Epithelial cell of esophagus (primary cell): Measurements from ENCODE around the gene KLK3.

Experiments
- DNase-seq: peaks from one replicate; pipeline ENCODE4 v3.0.0; 2010; ENCODE audit warnings: low read depth
- H3K4me3 ChIP-seq: 2 replicates; pipeline ENCODE4 v1.5.1; 2011; ENCODE audit warnings: mild to moderate bottlenecking, low read length, control low read depth
- CTCF ChIP-seq: IDR thresholded peaks from 2 replicates; pipeline ENCODE4 v1.5.1; 2011; ENCODE audit warnings: low read depth, mild to moderate bottlenecking, low read length, control low read depth, inconsistent platforms; ENCODE audit not compliant: insufficient read depth; ENCODE audit errors: missing control alignments

The KLK3 gene

GRCh38 chr19:50875795-50876422 is 21.2 kb downstream of the KLK3 start:
- no peak overlapping the region for H3K4me3 ChIP-seq
- TF ChIP-seq CTCF: no peak
- DNase-seq: no peak

- DNase-seq: no peak
- no peak overlapping the region for H3K4me3 ChIP-seq
- no peak for TF ChIP-seq CTCF
Observed at GRCh38 chr19:50876456-50876855, 21.7 kb downstream of the KLK3 start.

- DNase-seq: no peak
- no peak for TF ChIP-seq CTCF
- no peak overlapping the region for H3K4me3 ChIP-seq
Observed at GRCh38 chr19:50877338-50877737, 22.6 kb downstream of the KLK3 start.

GRCh38 chr19:50878851-50879250 is 24.1 kb downstream of the KLK3 start:
- H3K4me3 ChIP-seq: no peak overlapping the region
- no peak for TF ChIP-seq CTCF
- DNase-seq: no peak

GRCh38 chr19:50880241-50880640 is 25.5 kb downstream of the KLK3 start:
- DNase-seq: no peak
- TF ChIP-seq CTCF: no peak
- H3K4me3 ChIP-seq: no peak overlapping the region

GRCh38 chr19:50882188-50882587 is 27.5 kb downstream of the KLK3 start:
- no peak for TF ChIP-seq CTCF

GRCh38 chr19:50889638-50890037 is 34.9 kb downstream of the KLK3 start:
- TF ChIP-seq CTCF: no peak
- H3K4me3 ChIP-seq: no peak overlapping the region
- DNase-seq: no peak

More at GRCh38 chr19:50882188-50882587, 27.5 kb downstream of the KLK3 start:
- no peak for DNase-seq
- no peak overlapping the region for H3K4me3 ChIP-seq
